ENCODE measurements around the gene CNN3. TPM values are rescaled to one million over a fixed set of nuclear protein-coding genes. Genes with fewer than 3 reads are reported as not detected.

Gene CNN3
- total and polyA plus RNA-seq, 4 donors: 43.9 to 87.4 (median 69.6) TPM

DNA sequence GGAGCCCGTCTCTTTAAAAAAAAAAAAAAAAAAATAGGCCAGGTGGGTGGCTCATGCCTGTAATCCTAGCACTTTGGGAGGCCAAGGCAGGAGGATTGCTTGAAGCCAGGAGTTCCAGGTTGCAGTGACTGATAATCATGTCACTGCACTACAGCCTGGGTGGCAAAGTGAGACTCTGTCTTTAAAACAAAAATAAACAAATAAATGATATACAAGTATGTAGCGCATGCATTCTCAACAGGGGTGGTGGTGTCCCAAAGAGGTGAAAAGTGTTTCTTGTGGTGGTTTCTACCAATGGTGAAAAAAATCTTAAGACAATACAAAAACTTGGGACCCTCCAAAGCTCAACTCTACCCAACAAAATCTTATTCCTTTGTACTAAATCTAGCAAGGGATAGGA lies 17.9 kb downstream of the CNN3 start:
- peaks cover 0 to 10% (median 7%) of the 10 kb centered on the region in 4 donors for H3K4me1 ChIP-seq (ENCODE audit: control insufficient read depth in 4 of 4, insufficient read depth in 4 of 4, low read length in 3 of 4)
- H3K9ac ChIP-seq (ENCODE audit: low read depth in 1 of 2, low read length in 2 of 2): no peak overlapping the region
- 93% methylated on average over 2 of the region's 2 CpGs for WGBS

DNA sequence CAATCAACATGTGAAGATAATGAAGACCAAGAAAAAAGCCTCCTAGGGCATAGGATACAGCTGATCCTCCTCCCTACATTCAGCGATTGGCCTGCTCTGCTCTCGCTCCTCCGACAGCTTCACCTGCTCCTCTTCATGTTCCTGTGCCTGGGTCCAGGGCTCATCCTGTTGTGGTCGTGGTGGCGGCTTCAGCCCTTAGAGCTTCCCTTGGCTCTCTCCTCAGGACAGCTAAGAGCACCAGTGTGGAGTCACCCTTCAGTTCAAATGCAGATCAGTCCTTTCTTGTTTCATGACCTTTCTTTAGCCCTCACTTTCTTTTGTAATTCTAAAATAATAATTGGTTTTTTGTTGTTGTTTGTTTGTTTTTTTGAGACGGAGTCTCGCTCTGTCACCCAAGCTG lies 18.7 kb downstream of the CNN3 start:
- H3K27me3 ChIP-seq (ENCODE audit: control insufficient read depth in 4 of 4, insufficient read depth in 4 of 4, low read length in 3 of 4): no peaks in the 10 kb centered on the region
- H3K27ac ChIP-seq (ENCODE audit: low read depth in 1 of 2, low read length in 2 of 2): no peak overlapping the region
- WGBS: 96% methylated on average over 7 of the region's 7 CpGs
- no peaks in the 10 kb centered on the region for H3K9me3 ChIP-seq (ENCODE audit: control insufficient read depth in 4 of 4, low read length in 3 of 4)
- peaks cover 0 to 10% (median 7%) of the 10 kb centered on the region in 4 donors for H3K4me1 ChIP-seq (ENCODE audit: control insufficient read depth in 4 of 4, insufficient read depth in 4 of 4, low read length in 3 of 4)
- H3K36me3 ChIP-seq (ENCODE audit: control insufficient read depth in 4 of 4, insufficient read depth in 3 of 4, low read depth in 1 of 4, low read length in 3 of 4): peaks cover 0 to 8% (median 3%) of the 10 kb centered on the region in 4 donors
- DNase-seq (ENCODE audit: low spot score): no peak
- no peak overlapping the region for H3K9ac ChIP-seq (ENCODE audit: low read depth in 1 of 2, low read length in 2 of 2)
- TF ChIP-seq NR2F2 (IDR thresholded peaks at IDR 0.05) (no peak), YY1 (IDR thresholded peaks at IDR 0.05) (no peak), GABPA (IDR thresholded peaks at IDR 0.05 in 1 of 2, conservative IDR thresholded peaks at IDR 0.05 in 1 of 2) (no peak), ATF3 (IDR thresholded peaks at IDR 0.05) (no peak), SP1 (IDR thresholded peaks at IDR 0.05) (no peak), EGR1 (IDR thresholded peaks at IDR 0.05; ENCODE audit: low read depth in 2 of 2) (no peak), RAD21 (IDR thresholded peaks at IDR 0.05) (no peak), HNF4A (conservative IDR thresholded peaks at IDR 0.05) (no peak), CTCF (IDR thresholded peaks at IDR 0.05; ENCODE audit: low read depth, low read length, missing input control) (no peak), RXRA (IDR thresholded peaks at IDR 0.05) (no peak), HNF4G (IDR thresholded peaks at IDR 0.05) (no peak), FOXA1 (IDR thresholded peaks at IDR 0.05) (no peak), FOXA2 (IDR thresholded peaks at IDR 0.05) (no peak), JUND (IDR thresholded peaks at IDR 0.05) (no peak), TAF1 (conservative IDR thresholded peaks at IDR 0.05) (no peak)
- TF ChIP-seq, protein P1, sequence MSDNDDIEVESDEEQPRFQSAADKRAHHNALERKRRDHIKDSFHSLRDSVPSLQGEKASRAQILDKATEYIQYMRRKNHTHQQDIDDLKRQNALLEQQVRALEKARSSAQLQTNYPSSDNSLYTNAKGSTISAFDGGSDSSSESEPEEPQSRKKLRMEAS (IDR thresholded peaks at IDR 0.05): no peak
- TF ChIP-seq, protein P2, sequence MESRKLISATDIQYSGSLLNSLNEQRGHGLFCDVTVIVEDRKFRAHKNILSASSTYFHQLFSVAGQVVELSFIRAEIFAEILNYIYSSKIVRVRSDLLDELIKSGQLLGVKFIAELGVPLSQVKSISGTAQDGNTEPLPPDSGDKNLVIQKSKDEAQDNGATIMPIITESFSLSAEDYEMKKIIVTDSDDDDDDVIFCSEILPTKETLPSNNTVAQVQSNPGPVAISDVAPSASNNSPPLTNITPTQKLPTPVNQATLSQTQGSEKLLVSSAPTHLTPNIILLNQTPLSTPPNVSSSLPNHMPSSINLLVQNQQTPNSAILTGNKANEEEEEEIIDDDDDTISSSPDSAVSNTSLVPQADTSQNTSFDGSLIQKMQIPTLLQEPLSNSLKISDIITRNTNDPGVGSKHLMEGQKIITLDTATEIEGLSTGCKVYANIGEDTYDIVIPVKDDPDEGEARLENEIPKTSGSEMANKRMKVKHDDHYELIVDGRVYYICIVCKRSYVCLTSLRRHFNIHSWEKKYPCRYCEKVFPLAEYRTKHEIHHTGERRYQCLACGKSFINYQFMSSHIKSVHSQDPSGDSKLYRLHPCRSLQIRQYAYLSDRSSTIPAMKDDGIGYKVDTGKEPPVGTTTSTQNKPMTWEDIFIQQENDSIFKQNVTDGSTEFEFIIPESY (IDR thresholded peaks at IDR 0.05): no peak
- TF ChIP-seq, protein P3, sequence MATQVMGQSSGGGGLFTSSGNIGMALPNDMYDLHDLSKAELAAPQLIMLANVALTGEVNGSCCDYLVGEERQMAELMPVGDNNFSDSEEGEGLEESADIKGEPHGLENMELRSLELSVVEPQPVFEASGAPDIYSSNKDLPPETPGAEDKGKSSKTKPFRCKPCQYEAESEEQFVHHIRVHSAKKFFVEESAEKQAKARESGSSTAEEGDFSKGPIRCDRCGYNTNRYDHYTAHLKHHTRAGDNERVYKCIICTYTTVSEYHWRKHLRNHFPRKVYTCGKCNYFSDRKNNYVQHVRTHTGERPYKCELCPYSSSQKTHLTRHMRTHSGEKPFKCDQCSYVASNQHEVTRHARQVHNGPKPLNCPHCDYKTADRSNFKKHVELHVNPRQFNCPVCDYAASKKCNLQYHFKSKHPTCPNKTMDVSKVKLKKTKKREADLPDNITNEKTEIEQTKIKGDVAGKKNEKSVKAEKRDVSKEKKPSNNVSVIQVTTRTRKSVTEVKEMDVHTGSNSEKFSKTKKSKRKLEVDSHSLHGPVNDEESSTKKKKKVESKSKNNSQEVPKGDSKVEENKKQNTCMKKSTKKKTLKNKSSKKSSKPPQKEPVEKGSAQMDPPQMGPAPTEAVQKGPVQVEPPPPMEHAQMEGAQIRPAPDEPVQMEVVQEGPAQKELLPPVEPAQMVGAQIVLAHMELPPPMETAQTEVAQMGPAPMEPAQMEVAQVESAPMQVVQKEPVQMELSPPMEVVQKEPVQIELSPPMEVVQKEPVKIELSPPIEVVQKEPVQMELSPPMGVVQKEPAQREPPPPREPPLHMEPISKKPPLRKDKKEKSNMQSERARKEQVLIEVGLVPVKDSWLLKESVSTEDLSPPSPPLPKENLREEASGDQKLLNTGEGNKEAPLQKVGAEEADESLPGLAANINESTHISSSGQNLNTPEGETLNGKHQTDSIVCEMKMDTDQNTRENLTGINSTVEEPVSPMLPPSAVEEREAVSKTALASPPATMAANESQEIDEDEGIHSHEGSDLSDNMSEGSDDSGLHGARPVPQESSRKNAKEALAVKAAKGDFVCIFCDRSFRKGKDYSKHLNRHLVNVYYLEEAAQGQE (IDR thresholded peaks at IDR 0.05): no peak
- H3K4me3 ChIP-seq (ENCODE audit: low read depth in 1 of 3, low read length in 3 of 3): no peak overlapping the region

More for the DNA sequence above, 17.9 kb downstream of the CNN3 start:
- H3K27ac ChIP-seq (ENCODE audit: low read depth in 1 of 2, low read length in 2 of 2): no peak overlapping the region
- no peak overlapping the region for H3K4me3 ChIP-seq (ENCODE audit: low read depth in 1 of 3, low read length in 3 of 3)
- peaks cover 0 to 4% (median 3%) of the 10 kb centered on the region in 4 donors for H3K36me3 ChIP-seq (ENCODE audit: control insufficient read depth in 4 of 4, insufficient read depth in 3 of 4, low read depth in 1 of 4, low read length in 3 of 4)
- no peaks in the 10 kb centered on the region for H3K9me3 ChIP-seq (ENCODE audit: control insufficient read depth in 4 of 4, low read length in 3 of 4)
- no peaks in the 10 kb centered on the region for H3K27me3 ChIP-seq (ENCODE audit: control insufficient read depth in 4 of 4, insufficient read depth in 4 of 4, low read length in 3 of 4)
- TF ChIP-seq RAD21 (IDR thresholded peaks at IDR 0.05): no peak
- no peak for TF ChIP-seq TAF1 (conservative IDR thresholded peaks at IDR 0.05)
- no peak for TF ChIP-seq RXRA (IDR thresholded peaks at IDR 0.05)
- TF ChIP-seq, protein P3 (IDR thresholded peaks at IDR 0.05): no peak
- TF ChIP-seq NR2F2 (IDR thresholded peaks at IDR 0.05): no peak
- TF ChIP-seq GABPA (IDR thresholded peaks at IDR 0.05 in 1 of 2, conservative IDR thresholded peaks at IDR 0.05 in 1 of 2): no peak
- TF ChIP-seq, protein P1 (IDR thresholded peaks at IDR 0.05): no peak
- TF ChIP-seq JUND (IDR thresholded peaks at IDR 0.05): no peak
- no peak for TF ChIP-seq SP1 (IDR thresholded peaks at IDR 0.05)
- no peak for DNase-seq (ENCODE audit: low spot score)

Measured in liver (tissue), 9 donors.